HepG2 (cell line): Measurements from ENCODE around the gene CYP26A1. TPM values are rescaled to one million over a fixed set of nuclear protein-coding genes. Genes with fewer than 3 reads are reported as not detected.

Source experiments
- ATF7 ChIP-seq, 2 experiments: fragments of 450-650 bp in 1 of 2; sonication (generic) in 1 of 2; formaldehyde crosslinking in 1 of 2; IDR thresholded peaks; 2 replicates each; pipeline versions ENCODE4 v1.4.0 to v1.6.1; 2016 to 2020; ENCODE audit warnings: antibody characterized with exemption in 1 of 2, mild to moderate bottlenecking in 1 of 2, missing genetic modification reagents in 1 of 2
- ATF7-NPFF ChIP-seq: sonication (generic); formaldehyde crosslinking; IDR thresholded peaks from 2 replicates; pipeline ENCODE4 v1.8.1; 2023; ENCODE audit warnings: mild to moderate bottlenecking, low read depth, missing genetic modification reagents, moderate library complexity
- CBX5 ChIP-seq: sonication (generic); formaldehyde crosslinking; IDR thresholded peaks from 2 replicates; pipeline ENCODE4 v1.4.0; 2020; ENCODE audit warnings: missing genetic modification reagents, borderline replicate concordance
- ELF1 ChIP-seq: sonication (generic); formaldehyde crosslinking; IDR thresholded peaks from 2 replicates; pipeline ENCODE4 v1.4.0; 2020; ENCODE audit warnings: missing genetic modification reagents
- KDM2A ChIP-seq: sonication (generic); formaldehyde crosslinking; IDR thresholded peaks from 2 replicates; pipeline ENCODE4 v1.4.0; 2020; ENCODE audit warnings: low read depth, missing genetic modification reagents, borderline replicate concordance
- KDM6A ChIP-seq: IDR thresholded peaks from 2 replicates; pipeline ENCODE4 v1.6.1; 2016; ENCODE audit warnings: low read depth
- MIER2 ChIP-seq: IDR thresholded peaks from 2 replicates; pipeline ENCODE4 v1.6.1; 2016; ENCODE audit warnings: missing biosample characterization, missing genetic modification reagents
- NFE2 ChIP-seq: sonication (generic); formaldehyde crosslinking; IDR thresholded peaks from 2 replicates; pipeline ENCODE4 v1.4.0; 2020; ENCODE audit warnings: missing genetic modification reagents
- RBFOX2 ChIP-seq: fragments of 200-400 bp; formaldehyde crosslinking; IDR thresholded peaks from 2 replicates; pipeline ENCODE4 v1.6.1; 2017; ENCODE audit warnings: low read depth, mild to moderate bottlenecking, low read length
- SMAD3 ChIP-seq: sonication (generic); formaldehyde crosslinking; IDR thresholded peaks from 2 replicates; pipeline ENCODE4 v1.4.0; 2020; ENCODE audit warnings: missing genetic modification reagents
- ZNF207 ChIP-seq: fragments of 450-650 bp; IDR thresholded peaks from 2 replicates; pipeline ENCODE4 v1.6.1; 2016; ENCODE audit warnings: antibody characterized with exemption, borderline replicate concordance
- ZNF3 ChIP-seq: IDR thresholded peaks from 2 replicates; pipeline ENCODE4 v1.7.0; 2017; ENCODE audit warnings: inconsistent platforms
- ZNF549 ChIP-seq: sonication (generic); formaldehyde crosslinking; IDR thresholded peaks from 2 replicates; pipeline ENCODE4 v1.5.0; 2020; ENCODE audit warnings: missing genetic modification reagents
- ZNF773 ChIP-seq: sonication (generic); formaldehyde crosslinking; IDR thresholded peaks from 2 replicates; pipeline ENCODE4 v1.4.0; 2020; ENCODE audit warnings: missing genetic modification reagents, borderline replicate concordance
- polyA plus RNA-seq, 8 experiments: library from polyadenylated mRNA; depleted of rRNA in 3 of 8; stranded (reverse) in 7 of 8; unstranded in 1 of 8; fragments of >200 nt; fragmentation: Illumina TruSeq in 4 of 8; extraction: Trizol in 4 of 8; gene quantifications; 2 replicates each; pipeline versions ENCODE4 v1.2.1 to v1.2.3, GENCODE V29; 2011 to 2016; ENCODE audit warnings: low read depth in 4 of 8, missing spikeins in 1 of 8, mixed read lengths in 1 of 8; ENCODE audit not compliant: insufficient read depth in 1 of 8
- total RNA-seq, 5 experiments: library from RNA; depleted of rRNA; stranded (reverse); fragments of >200 nt; fragmentation: Illumina TruSeq; extraction: Trizol; gene quantifications; 2 replicates each; pipeline ENCODE4 v1.2.3, GENCODE V29; 2016; ENCODE audit warnings: low read depth in 1 of 5
- TF ChIP-seq, protein P1 (sequence below): IDR thresholded peaks from 2 replicates; pipeline ENCODE4 v1.6.1; 2016; ENCODE audit warnings: low read depth, missing genetic modification reagents, missing compliant biosample characterization
- TF ChIP-seq, protein P2 (sequence below): sonication (generic); formaldehyde crosslinking; conservative IDR thresholded peaks from 2 replicates; pipeline ENCODE4 v1.4.0; 2020; ENCODE audit warnings: mild to moderate bottlenecking, missing genetic modification reagents, moderate library complexity
- TF ChIP-seq, protein P3 (sequence below): sonication (generic); formaldehyde crosslinking; IDR thresholded peaks from 2 replicates; pipeline ENCODE4 v1.5.0; 2020; ENCODE audit warnings: mild to moderate bottlenecking, missing genetic modification reagents, borderline replicate concordance
- TF ChIP-seq, protein P4 (sequence below): sonication (generic); formaldehyde crosslinking; conservative IDR thresholded peaks from 2 replicates; pipeline ENCODE4 v1.4.0; 2020; ENCODE audit warnings: missing genetic modification reagents

The CYP26A1 gene
- total and polyA plus RNA-seq, 2 of the 13 experiments (the other 11 are each of a cell fraction or from before 2014, with no cell fraction given), result 0.15 TPM; not detected in 1

DNA sequence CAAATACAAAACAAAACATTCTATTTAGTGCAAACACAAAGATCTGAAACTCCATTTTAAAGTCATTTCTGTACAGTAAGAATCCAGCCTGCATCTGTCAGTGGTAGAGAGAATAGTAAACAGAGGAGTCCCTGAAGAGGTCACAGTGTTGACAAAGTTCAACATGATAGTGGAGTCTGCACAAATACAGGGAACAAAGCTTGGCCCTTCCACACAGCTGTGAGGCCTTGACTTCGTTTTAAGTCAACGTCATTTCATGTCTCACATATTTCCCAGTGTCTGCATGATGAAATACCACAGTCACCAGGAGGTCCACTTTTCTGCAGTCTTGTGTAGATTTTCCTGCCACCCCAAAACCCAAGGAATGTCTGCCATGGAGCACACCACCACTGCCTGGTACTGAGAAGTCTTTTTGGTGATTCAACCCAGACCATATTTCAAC is 33.0 kb downstream of the CYP26A1 start (continued):
- TF ChIP-seq, protein P1, sequence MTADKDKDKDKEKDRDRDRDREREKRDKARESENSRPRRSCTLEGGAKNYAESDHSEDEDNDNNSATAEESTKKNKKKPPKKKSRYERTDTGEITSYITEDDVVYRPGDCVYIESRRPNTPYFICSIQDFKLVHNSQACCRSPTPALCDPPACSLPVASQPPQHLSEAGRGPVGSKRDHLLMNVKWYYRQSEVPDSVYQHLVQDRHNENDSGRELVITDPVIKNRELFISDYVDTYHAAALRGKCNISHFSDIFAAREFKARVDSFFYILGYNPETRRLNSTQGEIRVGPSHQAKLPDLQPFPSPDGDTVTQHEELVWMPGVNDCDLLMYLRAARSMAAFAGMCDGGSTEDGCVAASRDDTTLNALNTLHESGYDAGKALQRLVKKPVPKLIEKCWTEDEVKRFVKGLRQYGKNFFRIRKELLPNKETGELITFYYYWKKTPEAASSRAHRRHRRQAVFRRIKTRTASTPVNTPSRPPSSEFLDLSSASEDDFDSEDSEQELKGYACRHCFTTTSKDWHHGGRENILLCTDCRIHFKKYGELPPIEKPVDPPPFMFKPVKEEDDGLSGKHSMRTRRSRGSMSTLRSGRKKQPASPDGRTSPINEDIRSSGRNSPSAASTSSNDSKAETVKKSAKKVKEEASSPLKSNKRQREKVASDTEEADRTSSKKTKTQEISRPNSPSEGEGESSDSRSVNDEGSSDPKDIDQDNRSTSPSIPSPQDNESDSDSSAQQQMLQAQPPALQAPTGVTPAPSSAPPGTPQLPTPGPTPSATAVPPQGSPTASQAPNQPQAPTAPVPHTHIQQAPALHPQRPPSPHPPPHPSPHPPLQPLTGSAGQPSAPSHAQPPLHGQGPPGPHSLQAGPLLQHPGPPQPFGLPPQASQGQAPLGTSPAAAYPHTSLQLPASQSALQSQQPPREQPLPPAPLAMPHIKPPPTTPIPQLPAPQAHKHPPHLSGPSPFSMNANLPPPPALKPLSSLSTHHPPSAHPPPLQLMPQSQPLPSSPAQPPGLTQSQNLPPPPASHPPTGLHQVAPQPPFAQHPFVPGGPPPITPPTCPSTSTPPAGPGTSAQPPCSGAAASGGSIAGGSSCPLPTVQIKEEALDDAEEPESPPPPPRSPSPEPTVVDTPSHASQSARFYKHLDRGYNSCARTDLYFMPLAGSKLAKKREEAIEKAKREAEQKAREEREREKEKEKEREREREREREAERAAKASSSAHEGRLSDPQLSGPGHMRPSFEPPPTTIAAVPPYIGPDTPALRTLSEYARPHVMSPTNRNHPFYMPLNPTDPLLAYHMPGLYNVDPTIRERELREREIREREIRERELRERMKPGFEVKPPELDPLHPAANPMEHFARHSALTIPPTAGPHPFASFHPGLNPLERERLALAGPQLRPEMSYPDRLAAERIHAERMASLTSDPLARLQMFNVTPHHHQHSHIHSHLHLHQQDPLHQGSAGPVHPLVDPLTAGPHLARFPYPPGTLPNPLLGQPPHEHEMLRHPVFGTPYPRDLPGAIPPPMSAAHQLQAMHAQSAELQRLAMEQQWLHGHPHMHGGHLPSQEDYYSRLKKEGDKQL, result peak; percentile 91
- TF ChIP-seq KDM2A (CRISPR knock-in tag) (no peak), SMAD3 (CRISPR knock-in tag) (peak; percentile 80; the same call in 1 of the 2 replicates), RBFOX2 (no peak), MIER2 (peak; percentile 61), NFE2 (no peak), ATF7 (IDR thresholded peaks at IDR 0.05) (peak; percentile 73), ATF7 (CRISPR knock-in tag; IDR thresholded peaks at IDR 0.05) (peak; percentile 88), ATF7-NPFF (peak; percentile 22; the same call in 1 of the 2 replicates), CBX5 (CRISPR knock-in tag) (0 out of 2 replicates have a peak, but pooled peaks have one; percentile 49), ZNF3 (CRISPR knock-in tag) (no peak), ZNF549 (CRISPR knock-in tag) (no peak), KDM6A (CRISPR knock-in tag) (peak; percentile 79), ZNF773 (CRISPR knock-in tag) (no peak), ZNF207 (no peak), ELF1 (CRISPR knock-in tag) (peak; percentile 29; the same call in 1 of the 2 replicates)
- TF ChIP-seq, protein P2, sequence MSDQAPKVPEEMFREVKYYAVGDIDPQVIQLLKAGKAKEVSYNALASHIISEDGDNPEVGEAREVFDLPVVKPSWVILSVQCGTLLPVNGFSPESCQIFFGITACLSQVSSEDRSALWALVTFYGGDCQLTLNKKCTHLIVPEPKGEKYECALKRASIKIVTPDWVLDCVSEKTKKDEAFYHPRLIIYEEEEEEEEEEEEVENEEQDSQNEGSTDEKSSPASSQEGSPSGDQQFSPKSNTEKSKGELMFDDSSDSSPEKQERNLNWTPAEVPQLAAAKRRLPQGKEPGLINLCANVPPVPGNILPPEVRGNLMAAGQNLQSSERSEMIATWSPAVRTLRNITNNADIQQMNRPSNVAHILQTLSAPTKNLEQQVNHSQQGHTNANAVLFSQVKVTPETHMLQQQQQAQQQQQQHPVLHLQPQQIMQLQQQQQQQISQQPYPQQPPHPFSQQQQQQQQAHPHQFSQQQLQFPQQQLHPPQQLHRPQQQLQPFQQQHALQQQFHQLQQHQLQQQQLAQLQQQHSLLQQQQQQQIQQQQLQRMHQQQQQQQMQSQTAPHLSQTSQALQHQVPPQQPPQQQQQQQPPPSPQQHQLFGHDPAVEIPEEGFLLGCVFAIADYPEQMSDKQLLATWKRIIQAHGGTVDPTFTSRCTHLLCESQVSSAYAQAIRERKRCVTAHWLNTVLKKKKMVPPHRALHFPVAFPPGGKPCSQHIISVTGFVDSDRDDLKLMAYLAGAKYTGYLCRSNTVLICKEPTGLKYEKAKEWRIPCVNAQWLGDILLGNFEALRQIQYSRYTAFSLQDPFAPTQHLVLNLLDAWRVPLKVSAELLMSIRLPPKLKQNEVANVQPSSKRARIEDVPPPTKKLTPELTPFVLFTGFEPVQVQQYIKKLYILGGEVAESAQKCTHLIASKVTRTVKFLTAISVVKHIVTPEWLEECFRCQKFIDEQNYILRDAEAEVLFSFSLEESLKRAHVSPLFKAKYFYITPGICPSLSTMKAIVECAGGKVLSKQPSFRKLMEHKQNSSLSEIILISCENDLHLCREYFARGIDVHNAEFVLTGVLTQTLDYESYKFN (CRISPR knock-in tag), result peak; percentile 90
- TF ChIP-seq, protein P3, sequence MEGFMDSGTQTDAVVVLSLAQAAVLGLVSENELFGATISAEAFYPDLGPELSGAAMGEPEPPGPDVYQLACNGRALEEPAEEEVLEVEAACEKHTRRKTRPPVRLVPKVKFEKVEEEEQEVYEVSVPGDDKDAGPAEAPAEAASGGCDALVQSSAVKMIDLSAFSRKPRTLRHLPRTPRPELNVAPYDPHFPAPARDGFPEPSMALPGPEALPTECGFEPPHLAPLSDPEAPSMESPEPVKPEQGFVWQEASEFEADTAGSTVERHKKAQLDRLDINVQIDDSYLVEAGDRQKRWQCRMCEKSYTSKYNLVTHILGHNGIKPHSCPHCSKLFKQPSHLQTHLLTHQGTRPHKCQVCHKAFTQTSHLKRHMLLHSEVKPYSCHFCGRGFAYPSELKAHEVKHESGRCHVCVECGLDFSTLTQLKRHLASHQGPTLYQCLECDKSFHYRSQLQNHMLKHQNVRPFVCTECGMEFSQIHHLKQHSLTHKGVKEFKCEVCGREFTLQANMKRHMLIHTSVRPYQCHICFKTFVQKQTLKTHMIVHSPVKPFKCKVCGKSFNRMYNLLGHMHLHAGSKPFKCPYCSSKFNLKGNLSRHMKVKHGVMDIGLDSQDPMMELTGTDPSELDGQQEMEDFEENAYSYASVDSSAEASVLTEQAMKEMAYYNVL, result peak; percentile 77; the same call in 1 of the 2 replicates
- TF ChIP-seq, protein P4, sequence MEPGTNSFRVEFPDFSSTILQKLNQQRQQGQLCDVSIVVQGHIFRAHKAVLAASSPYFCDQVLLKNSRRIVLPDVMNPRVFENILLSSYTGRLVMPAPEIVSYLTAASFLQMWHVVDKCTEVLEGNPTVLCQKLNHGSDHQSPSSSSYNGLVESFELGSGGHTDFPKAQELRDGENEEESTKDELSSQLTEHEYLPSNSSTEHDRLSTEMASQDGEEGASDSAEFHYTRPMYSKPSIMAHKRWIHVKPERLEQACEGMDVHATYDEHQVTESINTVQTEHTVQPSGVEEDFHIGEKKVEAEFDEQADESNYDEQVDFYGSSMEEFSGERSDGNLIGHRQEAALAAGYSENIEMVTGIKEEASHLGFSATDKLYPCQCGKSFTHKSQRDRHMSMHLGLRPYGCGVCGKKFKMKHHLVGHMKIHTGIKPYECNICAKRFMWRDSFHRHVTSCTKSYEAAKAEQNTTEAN (CRISPR knock-in tag), result 0 out of 2 replicates have a peak, but pooled peaks have one; percentile 52
